ENCODE results near the gene NDUFC1.

Gene NDUFC1

DNA sequence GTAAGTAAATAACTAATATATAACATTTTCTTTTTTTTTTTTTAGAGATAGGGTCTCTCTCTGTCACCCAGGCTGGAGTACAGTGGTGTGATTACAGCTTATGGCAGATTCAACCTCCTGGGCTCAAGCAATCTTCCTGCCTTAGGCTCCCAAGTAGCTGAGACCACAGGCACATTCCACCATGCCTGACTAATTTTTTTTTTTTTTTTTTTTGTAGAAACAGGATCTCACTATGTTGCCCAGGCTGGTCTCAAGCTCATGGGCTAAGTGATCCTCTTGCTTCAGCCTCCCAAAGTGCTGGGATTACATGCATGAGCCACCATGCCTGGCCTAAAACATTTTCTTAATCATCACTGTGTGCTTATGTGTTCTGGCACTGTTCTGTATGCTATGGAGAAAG, 55.0 kb downstream of the NDUFC1 start:
- no peak for DNase-seq (ENCODE audit: low spot score)

DNA sequence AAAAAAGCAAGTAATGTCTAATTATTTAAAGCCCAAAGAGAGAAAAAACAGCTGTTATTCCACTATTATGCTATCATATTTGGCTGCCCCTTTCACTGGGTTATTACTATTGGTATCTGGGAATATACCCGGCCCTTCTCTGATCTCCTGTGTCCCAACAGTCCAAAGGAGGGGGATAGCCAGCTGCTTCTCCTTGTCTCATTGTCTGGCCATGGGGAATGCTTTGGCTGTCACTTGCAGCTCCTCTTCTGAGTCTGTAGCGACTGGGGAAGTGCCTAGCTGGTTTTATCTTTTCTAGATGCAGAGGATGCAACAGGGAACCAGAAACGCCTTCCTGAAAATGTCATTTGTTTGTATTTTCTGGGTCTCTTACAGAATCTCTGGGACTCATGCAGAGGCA, 56.1 kb downstream of the NDUFC1 start:
- DNase-seq (ENCODE audit: low spot score): no peak

DNA sequence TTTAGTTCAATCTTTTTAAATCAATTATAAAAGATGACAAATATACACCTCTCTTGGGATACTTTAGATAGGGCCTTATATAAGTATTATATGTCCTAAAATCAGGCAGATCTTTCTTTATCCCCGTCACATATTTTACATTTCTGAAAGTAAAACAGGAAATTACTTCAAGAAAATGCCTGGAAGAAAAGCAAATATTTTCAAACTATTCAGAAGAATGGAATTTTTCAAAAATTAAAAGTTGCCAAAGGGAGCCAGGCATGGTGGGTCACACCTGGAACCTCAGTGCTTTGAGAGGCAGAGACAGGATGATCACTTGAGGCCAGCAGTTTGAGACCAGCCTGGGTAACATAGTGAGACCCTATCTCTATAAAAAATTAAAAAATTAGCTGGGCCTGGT, 56.7 kb downstream of the NDUFC1 start:
- DNase-seq (ENCODE audit: low spot score): no peak

DNA sequence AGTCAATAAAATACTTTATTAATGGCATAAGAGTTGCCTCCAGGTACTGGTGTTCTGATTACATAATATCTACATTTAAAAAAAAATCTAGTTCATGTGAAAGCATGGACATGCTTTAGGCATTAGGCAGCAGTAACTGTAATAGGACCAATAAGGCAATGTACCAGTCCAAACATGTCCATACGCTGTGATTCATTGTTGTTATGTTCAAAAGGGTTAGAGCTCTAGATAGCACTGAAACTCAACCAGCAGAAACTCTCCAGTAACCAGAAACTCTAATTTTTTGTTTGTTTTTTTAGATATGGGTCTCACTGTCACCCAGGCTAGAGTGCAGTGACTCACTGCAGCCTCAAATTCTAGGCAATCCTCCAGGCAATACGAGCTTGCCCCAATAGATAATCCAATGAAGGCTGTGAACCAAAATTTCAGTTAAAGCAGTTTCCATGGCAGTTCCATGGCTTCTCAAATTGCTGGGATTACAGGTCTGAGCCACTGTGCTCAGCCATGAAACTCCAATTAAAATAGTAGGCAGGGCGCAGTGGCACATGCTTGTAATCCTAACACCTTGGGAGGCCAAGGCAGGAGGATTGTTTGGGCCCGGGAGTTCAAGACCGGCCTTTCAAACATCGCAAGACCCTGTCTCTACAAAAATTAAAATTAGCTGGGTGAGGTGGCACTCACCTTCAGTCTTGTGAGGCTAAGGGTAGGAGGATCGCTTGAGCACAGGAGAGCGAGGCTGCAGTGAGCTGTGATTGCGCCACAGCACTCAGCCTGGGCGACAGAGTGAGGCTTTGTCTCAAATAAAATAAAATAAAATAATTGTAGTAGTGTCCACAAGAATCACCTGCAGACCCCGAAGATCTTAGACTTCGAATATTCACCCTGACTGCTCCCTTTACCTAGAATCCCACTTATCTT, 58.6 kb downstream of the NDUFC1 start:
- DNase-seq (ENCODE audit: low spot score): no peak

DNA sequence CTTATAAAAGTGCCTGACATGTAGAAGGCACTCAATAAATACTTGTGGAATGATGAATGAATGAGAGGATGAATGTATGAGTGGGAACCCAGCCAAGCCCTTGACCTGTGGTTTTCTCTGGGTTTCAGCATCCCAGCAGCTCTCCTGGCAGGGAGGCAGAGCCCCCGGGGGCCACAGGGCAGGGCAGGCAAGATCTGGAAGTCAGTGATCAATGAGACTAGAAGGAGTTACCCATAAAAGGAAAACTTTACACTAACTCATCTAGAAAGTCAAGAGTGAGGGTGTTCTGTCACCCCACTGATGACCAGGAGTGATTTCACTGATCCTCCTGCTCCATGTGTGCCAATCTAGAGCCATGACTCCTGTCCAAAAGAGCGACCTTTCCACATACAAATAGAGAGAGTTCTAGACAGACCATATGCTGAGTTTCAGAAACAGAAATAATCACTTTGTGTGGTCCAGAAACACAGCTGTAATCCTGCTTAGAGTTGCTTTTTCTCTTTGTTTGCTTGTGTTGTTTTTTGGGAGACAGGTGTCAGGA, 59.7 kb downstream of the NDUFC1 start:
- DNase-seq (ENCODE audit: low spot score): no peak

DNA sequence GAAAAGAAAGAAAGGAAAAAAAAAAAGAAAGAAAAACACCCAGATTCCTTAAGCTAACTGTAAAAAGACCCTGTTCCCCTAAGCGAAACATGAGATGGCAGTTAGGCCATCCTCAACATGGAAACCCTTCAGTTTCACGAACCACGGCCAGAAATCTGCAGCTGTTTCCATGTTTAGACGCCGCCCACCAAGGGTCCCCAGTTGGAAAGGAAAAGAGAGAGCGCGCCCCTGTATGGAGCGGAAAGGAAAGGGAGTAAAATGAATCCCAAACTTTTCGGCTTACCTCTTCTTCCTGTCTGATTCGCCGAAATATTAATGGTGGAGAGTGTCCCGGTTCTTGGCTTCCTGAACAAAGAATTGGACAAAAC, 60.5 kb downstream of the NDUFC1 start:
- DNase-seq (ENCODE audit: low spot score): no peak

DNA sequence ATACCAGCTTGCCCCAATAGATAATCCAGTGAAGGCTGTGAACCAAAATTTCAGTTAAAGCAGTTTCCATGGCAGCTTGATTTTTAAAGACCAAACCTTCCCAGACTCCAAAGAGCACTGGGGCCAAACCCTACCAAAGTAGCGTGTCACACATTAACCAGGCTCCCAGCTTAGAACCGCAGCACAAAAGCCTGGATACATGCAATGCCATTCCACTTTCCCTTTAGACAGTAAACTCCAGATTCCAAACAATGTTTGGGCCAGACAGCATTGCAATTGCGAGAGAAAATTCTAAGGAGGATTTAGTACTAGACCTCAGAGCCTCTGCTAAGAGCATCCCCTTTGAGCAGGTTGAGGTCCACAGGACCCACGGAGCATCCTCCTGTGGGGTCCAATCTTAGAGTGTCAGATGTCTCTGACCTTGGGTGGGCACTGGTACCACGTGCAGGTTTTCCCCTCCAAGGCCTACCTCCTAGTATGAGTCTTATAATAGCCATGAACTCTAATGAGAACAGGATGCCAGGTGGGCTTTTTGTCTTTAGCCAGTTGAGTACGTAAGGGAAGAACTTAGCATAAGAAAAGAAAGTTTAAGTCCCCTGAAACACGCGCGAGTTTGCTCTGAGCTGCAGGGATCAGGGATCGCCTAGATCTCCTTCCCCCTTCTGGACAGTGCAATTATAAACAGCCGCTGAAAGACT, 61.0 kb downstream of the NDUFC1 start:
- DNase-seq (ENCODE audit: low spot score): no peak

All from germinal center (tissue), 1 donor.